ENCODE results near the gene TAS2R42.

The TAS2R42 gene

GRCh38 chr12:11144297-11144696, 42.4 kb downstream of the TAS2R42 start:
- DNase-seq (ENCODE audit: low spot score): no peak

GRCh38 chr12:11143352-11143751, 43.4 kb downstream of the TAS2R42 start:
- no peak for DNase-seq (ENCODE audit: low spot score)

DNA sequence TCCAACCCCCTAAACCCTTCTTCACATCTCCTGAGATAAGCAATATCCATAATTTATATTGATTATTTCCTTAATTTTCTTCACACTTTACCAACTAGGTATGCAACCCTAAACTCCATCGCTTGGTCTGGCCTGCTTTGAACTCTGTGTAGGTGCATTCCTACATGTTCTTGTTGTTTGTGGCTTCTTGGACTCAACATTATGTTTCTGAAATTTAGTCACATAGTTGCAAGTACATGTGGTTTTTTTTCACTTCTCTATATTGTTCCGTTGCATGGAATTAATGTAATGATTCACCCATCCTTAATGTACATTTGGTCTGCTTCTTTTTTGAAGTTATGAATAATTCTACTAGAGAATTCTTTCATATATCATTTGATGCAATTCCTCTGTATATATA, 50.7 kb downstream of the TAS2R42 start:
- DNase-seq (ENCODE audit: low spot score): no peak
